CD4-positive, alpha-beta T cell treated with Interleukin-17A for 4 hours (primary cell): ENCODE data around the gene KAZN.

Experiments
- DNase-seq: peaks from one replicate; pipeline ENCODE4 v3.0.0-alpha.2; 2020; ENCODE audit warnings: mixed read lengths

Gene KAZN

DNA sequence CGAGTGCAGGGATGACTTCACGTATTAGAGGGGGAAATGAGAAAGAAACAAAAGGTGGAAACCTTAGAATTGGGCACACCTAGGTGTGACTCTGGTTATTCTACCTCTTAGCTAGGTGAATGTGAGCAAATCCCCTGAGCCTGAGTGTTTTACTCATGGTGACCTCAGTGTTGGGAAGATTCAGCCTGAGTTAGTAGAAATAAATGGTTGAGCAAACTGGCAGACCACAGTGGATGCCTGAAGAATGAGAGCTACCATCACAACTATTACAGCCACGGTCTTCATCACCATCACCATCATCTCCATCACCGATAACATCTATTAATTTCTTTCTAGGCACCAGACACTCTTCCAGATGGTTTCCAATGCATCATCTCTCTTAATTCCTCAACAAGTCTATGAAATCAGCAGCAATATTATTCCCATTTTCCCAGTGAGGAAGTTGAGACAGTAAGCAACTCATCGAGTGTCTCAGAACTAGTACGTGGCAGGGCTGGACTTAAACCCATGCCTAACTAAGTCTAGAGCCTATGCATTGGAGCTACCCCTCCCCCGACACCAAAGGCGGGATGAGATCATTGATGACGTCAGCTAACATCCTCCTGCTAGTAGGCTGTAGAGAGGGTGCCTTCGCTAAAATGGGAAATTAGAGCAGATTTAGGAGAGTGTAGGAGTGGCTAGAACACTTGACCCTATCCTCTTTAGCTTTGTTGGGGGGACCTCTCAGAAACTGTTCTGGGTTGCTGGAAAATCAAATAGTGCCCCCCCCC is 7.9 kb upstream of the KAZN start:
- no peak for DNase-seq

DNA sequence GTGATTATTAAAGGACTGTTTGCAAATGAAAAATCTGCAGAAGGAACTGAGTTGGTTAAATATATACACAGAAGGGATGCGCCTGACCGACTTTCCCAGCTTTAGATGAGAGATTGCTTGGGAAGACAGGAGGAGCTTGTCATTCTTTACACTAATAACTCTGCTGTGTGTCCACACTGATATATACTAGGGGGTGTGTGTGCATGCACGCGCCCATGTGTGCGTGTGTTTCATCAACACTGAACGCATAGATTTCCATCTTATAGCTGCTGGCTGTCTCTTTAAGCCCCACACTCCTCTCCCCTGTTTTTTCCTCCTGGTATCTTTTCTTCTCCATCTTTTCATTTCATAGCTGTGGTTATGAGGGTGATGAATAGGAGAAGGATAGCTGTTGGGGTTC is 6.9 kb upstream of the KAZN start:
- DNase-seq = no peak

DNA sequence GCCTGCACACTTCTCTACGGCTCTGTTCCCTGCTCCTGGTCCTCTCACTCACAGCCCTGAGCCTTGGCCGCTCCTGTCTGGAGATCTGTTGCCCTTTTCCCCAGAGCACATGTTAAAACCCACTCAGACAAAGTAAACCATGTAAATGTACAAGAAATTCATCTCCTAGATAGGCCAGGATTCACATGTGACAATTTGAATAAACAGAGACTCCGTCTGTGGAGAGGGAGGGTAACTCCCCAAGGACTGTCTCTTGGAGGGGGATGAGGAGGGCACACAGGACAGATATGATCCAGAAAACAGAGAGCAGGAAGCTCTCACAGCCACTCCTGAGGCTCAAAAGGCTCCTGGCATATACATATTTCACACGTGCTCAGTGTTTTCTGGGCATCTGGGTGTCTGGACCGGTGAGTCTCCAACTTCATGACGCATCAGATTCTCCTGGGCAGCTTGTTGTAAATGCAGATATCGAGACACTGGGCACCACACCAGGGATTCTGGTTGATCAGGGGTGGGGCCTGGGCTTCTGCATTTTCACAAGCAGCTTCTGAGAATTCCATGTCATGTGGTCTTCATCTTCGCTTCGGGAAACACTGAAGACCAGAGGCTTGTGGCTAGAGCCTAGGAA is 6.4 kb upstream of the KAZN start:
- no peak for DNase-seq

- DNase-seq = no peak
These were observed 5.2 kb upstream of the KAZN start for GRCh38 chr1:14593302-14593701.

GRCh38 chr1:14594045-14594444 is 4.4 kb upstream of the KAZN start:
- DNase-seq = no peak

GRCh38 chr1:14596591-14596990 is 1.9 kb upstream of the KAZN start:
- no peak for DNase-seq

- DNase-seq = no peak
These were observed 1.0 kb upstream of the KAZN start for GRCh38 chr1:14597343-14598006.

- DNase-seq = no peak
These were observed 433 bp upstream of the KAZN start for GRCh38 chr1:14598007-14598497.

DNA sequence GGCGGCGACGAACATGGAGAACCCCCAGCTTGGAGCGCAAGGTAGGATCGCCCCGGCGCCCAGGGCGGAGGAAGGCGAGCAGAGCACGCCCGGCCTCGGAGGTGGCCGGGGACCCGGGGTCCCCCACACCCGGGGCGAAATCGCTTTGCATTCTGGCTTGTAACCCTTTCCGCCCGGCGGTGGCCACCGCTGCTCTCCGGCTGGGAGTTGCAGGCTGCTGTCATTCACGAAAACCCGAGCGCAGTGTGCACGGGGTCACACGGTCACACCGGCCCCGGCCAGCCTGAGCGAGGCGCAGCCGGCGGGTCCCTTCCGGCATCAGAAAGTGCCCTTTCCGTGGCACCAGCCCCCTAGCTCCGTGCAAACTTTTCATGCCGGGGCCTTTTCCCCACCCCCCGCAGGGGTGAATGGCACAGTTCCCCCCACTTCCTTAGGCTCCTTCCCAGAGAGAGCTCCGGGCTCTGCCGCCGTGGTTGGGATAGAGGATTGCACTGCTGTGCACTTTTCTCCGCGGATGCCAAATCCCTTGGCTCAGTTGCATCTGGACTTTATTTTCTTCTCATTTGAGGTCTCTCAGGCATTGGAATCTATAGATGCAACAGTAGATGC is 802 bp downstream of the KAZN start:
- no peak for DNase-seq

DNA sequence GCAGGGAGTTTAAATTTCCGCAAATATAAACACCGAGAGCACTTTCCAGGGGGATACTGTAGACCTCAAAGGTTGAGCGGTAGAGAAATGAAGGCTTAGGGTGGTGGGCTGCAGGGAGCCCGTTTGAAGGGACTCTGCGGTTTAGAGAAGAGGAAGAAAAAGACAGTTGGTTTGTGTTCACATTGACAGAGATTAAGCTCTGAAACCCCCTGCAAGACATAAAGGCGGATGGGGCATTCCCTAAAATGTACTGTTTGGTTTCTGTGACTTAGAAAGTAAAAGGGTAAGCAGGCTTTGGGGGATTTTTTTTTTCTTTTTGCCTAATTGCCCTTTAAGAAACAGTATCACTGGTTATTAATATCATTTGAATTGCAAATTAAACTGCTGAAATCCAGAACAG is 1.3 kb downstream of the KAZN start:
- no peak for DNase-seq

DNA sequence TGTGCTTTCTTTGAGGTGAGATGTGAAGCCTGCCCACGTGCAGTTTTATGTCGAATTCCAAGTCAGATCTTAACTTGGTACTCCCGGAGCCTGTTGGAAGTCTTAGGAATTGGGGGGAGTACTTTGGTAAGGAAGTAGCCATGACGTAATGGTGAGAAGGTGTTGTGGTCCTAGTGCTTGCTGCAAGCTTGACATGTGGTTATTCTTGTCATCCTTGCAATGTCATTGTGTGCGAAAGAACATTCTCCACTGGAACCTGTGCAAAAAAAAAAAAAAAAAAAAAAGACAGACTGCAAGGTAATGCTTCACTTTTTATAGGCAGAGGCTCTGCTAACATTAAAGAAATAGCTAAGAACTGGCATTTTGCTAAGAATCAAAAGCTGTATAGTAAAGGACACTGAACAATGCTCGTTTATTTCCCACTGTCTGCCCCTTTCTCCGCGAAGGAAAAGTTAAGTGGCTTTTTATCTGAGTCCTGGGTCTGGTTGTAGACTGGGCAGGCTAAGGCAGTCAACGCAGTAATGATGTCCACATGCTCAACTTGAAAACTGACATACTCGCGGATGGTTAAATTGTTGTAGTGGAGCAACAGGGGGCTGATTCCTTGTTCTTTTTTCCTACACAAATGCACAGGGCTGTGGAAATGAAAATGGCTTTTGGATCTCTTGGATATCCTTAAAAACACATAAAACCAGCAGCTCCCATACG is 2.1 kb downstream of the KAZN start:
- DNase-seq = no peak

DNA sequence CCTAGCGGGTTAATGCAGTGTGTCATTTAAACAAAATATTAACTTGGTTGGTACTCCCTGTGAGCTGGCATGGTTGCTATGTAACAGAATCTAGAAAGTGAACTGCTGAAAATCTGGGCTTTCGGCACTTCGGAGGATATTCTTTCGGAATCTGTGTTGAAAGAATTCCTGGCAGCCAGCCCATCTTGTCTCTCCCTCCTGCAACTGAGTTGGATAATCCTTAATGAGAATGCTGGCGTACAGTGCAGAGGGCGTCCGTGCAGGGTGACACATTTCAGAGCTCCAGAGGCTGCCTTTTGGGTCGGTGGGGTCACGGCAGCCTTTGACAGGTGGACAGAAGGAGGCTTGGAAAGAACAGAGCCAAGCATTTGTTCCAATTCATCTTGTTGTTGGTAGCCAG is 3.7 kb downstream of the KAZN start:
- DNase-seq = no peak

DNA sequence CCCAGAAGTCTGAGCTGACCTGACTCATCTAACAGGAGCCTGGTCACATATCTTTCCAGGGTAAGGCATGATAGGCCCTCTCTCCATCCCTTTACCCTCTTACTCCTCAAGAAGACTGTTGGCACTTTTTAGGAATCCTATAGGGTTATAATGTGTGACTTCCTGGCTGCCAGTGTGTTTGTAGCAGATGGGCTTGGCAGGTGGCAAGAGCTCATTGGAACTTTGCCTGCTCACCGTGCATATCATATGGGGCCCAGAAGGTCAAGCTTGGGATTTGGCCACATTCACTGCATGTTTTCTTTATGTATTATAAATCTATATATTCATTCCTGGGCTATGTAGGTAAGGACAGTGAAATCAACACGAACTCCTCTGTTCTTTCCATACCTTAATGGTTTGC is 5.2 kb downstream of the KAZN start:
- no peak for DNase-seq

DNA sequence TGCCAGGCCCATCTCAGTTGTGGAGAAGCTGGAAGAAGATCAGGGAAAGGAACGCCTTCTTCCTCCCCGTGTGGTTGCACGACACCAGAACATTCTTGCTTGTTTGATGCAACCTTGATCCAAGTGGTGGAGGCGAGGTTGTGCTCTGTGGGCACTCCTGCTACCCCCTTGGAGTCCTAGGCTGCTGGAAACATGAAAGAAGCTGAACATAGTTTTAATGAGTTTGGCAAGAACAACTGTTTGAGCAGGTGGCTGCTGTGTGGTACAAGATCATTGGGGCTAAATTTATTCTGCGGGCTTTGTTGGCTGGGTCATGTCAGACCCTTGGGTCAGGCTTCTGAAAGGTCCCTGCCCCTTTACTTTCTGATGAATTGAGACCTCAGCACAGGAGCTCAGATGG is 5.9 kb downstream of the KAZN start:
- DNase-seq = no peak

DNA sequence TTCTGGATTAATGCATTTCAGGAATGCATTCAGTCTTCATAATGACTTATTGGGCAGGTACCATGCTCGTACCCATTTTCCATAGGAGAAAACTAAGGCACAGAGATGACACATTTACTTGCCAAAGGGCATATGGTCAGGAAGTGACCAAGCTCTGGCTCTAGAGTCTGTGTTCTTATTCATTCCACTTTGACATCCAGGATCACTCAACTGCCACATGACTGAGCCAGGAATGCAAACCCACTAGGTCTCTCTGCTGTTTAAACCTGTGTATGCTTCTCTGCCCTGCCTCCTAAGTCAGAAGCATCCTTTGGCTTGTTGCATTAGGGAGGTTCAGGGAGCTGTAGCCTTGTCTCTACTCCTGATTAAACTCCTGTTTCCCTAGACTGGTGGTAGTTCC is 7.5 kb downstream of the KAZN start:
- DNase-seq = no peak

- DNase-seq = no peak
These were observed 8.1 kb downstream of the KAZN start for GRCh38 chr1:14606632-14607031.

GRCh38 chr1:14607295-14607694 is 8.8 kb downstream of the KAZN start:
- no peak for DNase-seq

- no peak for DNase-seq
These were observed 9.8 kb downstream of the KAZN start for GRCh38 chr1:14608308-14608707.

GRCh38 chr1:14610761-14611160 is 12.3 kb downstream of the KAZN start:
- DNase-seq = no peak

- no peak for DNase-seq
These were observed 13.3 kb downstream of the KAZN start for GRCh38 chr1:14611792-14612191.

GRCh38 chr1:14612256-14612655 is 13.8 kb downstream of the KAZN start:
- DNase-seq = no peak

DNA sequence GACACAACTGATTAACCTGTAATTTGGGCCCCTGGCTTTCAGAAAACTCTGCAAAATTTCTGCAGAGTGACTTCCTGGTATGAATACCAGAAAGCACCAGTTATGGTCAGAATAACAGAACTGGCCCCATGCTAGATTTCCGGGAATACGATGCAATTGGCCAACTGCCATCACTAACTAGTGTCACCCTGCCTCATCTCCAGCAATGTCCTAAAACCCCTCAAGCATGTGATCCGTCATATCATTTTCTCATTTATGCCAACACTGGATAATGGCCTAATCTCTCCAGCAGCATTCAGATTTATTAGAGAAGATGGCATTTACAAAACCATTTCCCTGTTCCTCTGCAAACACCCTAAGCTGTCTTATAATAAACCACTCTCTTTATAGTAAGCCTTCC is 15.4 kb downstream of the KAZN start:
- DNase-seq = no peak

DNA sequence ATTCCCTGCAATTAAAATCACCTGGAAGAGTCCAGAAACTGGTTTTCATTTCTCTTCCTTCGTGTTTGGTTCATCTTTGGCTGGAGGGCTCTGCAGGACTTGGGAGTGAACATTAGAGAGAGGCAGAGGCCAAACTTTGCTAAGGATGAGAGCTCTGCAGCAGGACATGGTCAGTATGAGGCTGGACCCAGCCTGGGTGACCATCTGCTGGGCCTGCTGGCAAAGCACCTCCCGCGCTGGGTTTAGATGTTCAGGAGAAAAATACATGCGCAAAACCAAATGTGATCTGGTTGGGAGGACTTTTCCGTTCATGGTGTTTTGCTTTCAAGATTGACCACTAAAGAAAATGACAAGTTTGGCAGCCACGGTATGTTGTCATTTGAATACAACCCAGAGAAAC is 15.9 kb downstream of the KAZN start:
- DNase-seq = no peak
